SU-DHL-6 (cell line): ENCODE results near the gene GUK1.

Experiments
- EZH2phosphoT487 ChIP-seq: fragments of 200-600 bp; sonication (generic), shearing (Covaris generic); conservative IDR thresholded peaks from 2 replicates; pipeline ENCODE4 v1.6.1; 2018; ENCODE audit warnings: mild to moderate bottlenecking, antibody characterized with exemption, low read length, moderate library complexity, mixed read lengths
- TF ChIP-seq, protein P1 (sequence below): fragments of 200-600 bp; sonication (generic); IDR thresholded peaks from one replicate; pipeline ENCODE4 v1.5.1; 2017; ENCODE audit warnings: antibody characterized with exemption, mild to moderate bottlenecking, low read length, moderate library complexity; ENCODE audit not compliant: insufficient read depth, poor library complexity, severe bottlenecking

GRCh38 chr1:228180271-228180958 lies 40.3 kb downstream of the GUK1 start:
- TF ChIP-seq, protein P1, sequence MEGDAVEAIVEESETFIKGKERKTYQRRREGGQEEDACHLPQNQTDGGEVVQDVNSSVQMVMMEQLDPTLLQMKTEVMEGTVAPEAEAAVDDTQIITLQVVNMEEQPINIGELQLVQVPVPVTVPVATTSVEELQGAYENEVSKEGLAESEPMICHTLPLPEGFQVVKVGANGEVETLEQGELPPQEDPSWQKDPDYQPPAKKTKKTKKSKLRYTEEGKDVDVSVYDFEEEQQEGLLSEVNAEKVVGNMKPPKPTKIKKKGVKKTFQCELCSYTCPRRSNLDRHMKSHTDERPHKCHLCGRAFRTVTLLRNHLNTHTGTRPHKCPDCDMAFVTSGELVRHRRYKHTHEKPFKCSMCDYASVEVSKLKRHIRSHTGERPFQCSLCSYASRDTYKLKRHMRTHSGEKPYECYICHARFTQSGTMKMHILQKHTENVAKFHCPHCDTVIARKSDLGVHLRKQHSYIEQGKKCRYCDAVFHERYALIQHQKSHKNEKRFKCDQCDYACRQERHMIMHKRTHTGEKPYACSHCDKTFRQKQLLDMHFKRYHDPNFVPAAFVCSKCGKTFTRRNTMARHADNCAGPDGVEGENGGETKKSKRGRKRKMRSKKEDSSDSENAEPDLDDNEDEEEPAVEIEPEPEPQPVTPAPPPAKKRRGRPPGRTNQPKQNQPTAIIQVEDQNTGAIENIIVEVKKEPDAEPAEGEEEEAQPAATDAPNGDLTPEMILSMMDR, result peak; percentile 24
- TF ChIP-seq EZH2phosphoT487, result no peak
